Measurements from ENCODE around the gene APEX1. TPM values are rescaled to one million over a fixed set of nuclear protein-coding genes. Genes with fewer than 3 reads are reported as not detected.

Gene APEX1
- total RNA-seq, 1 experiment from 2014 or later, result 340 TPM

- Histone ChIP-seq H3K23me2 (ENCODE audit: insufficient read length, low read depth, low read length, poor library complexity, severe bottlenecking) (no peaks in the 10 kb centered on the region), H3K4me2 (ENCODE audit: insufficient read depth, insufficient read length, low read length) (no peak overlapping the region), H3K79me1 (ENCODE audit: insufficient read depth, low read depth, low read length, poor library complexity, severe bottlenecking) (no peaks in the 10 kb centered on the region), H2BK5ac (ENCODE audit: insufficient read length, low read length) (no peak overlapping the region), H4K20me1 (ENCODE audit: control insufficient read depth, insufficient read depth, insufficient read length) (no peaks in the 10 kb centered on the region), H2BK15ac (ENCODE audit: low read depth, low read length) (no peak overlapping the region), H2BK12ac (ENCODE audit: insufficient read length, low read depth, low read length) (no peak overlapping the region), H2BK20ac (ENCODE audit: low read depth, low read length, poor library complexity, severe bottlenecking) (no peak overlapping the region), H3K27ac (ENCODE audit: insufficient read length, low read depth, low read length) (no peak overlapping the region), H3K18ac (ENCODE audit: insufficient read length, low read depth, low read length) (no peak overlapping the region), H3K14ac (ENCODE audit: insufficient read depth, low read length) (no peak overlapping the region), H2AFZ (ENCODE audit: low read length) (no peak overlapping the region), H4K5ac (ENCODE audit: insufficient read length, low read depth, low read length) (no peak overlapping the region), H3K23ac (ENCODE audit: insufficient read length, low read depth, low read length) (no peak overlapping the region), H3K79me2 (ENCODE audit: insufficient read depth, low read length) (no peaks in the 10 kb centered on the region), H3K56ac (ENCODE audit: insufficient read length, low read depth, low read length) (no peak overlapping the region), H4K8ac (replicated peaks; ENCODE audit: insufficient read length, low read depth, low read length) (no peak overlapping the region), H3K27me3 (ENCODE audit: insufficient read depth, low read length) (no peaks in the 10 kb centered on the region), H3T11ph (ENCODE audit: low read length) (no peak overlapping the region), H2BK120ac (ENCODE audit: low read depth, low read length, poor library complexity, severe bottlenecking) (no peak overlapping the region), H4K91ac (ENCODE audit: insufficient read length, low read depth, low read length) (no peak overlapping the region), H3K4ac (ENCODE audit: low read depth, low read length) (no peak overlapping the region), H2AK5ac (ENCODE audit: insufficient read length, low read length) (no peak overlapping the region), H3K9ac (ENCODE audit: extremely low read depth, insufficient read length, low read length) (no peak overlapping the region), H3K9me3 (ENCODE audit: control insufficient read depth, low read depth, low read length) (no peaks in the 10 kb centered on the region), H3K4me1 (ENCODE audit: insufficient read depth, low read length) (peaks cover 9% of the 10 kb centered on the region; the same call in 1 of the 2 replicates)
- WGBS (ENCODE audit: extremely low coverage, insufficient read length, low lambda C conversion rate), result no CpG with 5 or more reads among the region's 5 CpGs
- no peak overlapping the region; a peak in 1 of 5 replicates for H3K4me3 Mint-ChIP-seq
- no peaks in the 10 kb centered on the region for H3K9me3 Mint-ChIP-seq
- DNase-seq, result no peak
- H3K36me3 Mint-ChIP-seq (ENCODE audit: insufficient read depth in 1 of 3, low read depth in 3 of 3), result no peaks in the 10 kb centered on the region
- H3K27me3 Mint-ChIP-seq (ENCODE audit: low read depth), result no peaks in the 10 kb centered on the region
- H3K4me1 Mint-ChIP-seq, result peaks cover 10 to 11% of the 10 kb centered on the region in 2 experiments
- peak overlapping the region in 1 of 3 experiments; percentile 29; a peak in 1 of 7 replicates for H3K27ac Mint-ChIP-seq
- TF ChIP-seq CTCF (conservative IDR thresholded peaks at IDR 0.05), result no peak
Measured at GRCh38 chr14:20428010-20428365, 27.0 kb upstream of the APEX1 start.

Data from H9 (cell line).